Activated CD4-positive, CD25-positive, alpha-beta regulatory T cell treated with anti-CD3 and anti-CD28 coated beads, Interleukin-2, amount 50 U/mL, for 24 hours (primary cell): Measurements from ENCODE around the gene SHH.

Experiments used
- ATAC-seq, 2 donors: fragments of 150-1000 bp; cut with Tn5 transposase; one replicate each; pipeline ENCODE4 v1.10.0; 2021; ENCODE audit warnings: mild to moderate bottlenecking in 1 of 2, moderate library complexity in 1 of 2

SHH gene

GRCh38 chr7:155790666-155791065 is 21.6 kb downstream of the SHH start:
- no peak for ATAC-seq

DNA sequence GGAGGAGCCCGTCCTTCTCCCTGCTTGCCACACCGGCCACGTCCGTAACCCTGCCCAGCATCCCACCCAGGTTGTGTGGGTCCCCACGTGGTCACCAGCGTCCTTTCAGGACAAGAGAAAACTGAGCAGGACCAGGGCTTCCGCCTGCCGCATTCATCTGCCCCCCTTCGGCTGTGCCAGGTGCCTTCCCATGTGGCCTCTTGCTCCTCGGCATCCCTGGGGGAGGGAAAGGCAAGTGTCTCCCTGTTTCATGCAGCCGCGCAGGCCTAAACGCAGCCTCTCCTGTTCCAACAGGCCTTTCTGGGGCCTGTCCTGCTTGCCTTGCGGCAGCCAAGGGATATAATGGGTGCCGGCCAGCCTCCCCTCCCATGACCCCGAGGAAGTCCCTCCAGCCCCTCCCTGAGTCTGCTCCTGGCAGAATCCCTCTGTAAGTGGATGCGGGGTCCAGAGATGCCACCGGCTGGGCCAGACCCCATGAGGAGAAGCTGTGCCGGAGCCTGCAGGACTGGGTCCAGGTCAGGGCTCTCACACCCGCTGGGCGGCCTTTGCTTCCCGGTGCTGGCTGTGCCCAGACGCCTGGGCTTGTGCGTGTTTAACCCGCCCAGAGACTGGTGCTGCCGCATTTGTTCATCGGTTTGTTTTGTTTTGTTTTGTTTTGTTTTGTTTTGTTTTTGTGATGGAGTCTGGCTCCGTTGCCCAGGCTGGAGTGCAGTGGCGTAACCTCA is 23.1 kb downstream of the SHH start:
- no peak for ATAC-seq

GRCh38 chr7:155788616-155789000 is 23.7 kb downstream of the SHH start:
- ATAC-seq = no peak

GRCh38 chr7:155787171-155787851 is 25.0 kb downstream of the SHH start:
- ATAC-seq = no peak

DNA sequence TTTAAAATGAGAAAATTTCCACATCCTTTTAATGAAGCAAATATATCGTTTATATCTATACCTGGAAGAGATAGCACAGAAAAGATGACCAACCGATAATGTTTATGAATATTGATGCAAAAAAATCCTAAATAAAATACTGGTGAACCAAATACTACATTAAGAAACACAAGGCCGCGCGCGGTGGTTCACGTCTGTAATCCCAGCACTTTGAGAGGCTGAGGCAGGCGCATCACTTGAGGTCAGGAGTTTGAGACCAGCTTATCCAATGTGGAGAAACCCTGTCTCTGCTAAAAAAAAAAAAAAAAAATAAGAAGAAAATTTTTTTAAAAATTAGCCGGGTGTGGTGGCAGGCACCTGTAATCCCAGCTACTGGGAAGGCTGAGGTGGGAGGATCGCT is 25.8 kb downstream of the SHH start:
- ATAC-seq = no peak

DNA sequence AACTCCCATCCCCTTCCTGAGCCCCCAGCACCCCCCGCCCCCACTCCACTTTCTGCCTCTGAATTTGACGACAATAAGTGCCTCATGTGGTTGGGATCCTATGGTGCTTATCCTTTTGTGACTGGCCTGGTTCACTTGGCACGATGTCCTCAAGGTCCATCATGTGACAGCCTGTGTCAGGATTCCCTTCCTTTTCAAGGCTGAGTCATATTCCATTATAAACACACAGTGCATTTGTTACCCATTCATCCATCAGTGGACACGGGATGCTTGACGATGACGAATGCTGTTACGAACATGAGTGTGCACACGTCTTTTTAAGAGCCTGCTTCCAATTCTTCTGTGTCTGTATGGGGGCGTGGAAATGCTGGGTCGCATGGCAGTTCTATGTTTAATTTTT is 26.7 kb downstream of the SHH start:
- ATAC-seq = no peak

- no peak for ATAC-seq
Observed at GRCh38 chr7:155782466-155782865, 29.8 kb downstream of the SHH start.

DNA sequence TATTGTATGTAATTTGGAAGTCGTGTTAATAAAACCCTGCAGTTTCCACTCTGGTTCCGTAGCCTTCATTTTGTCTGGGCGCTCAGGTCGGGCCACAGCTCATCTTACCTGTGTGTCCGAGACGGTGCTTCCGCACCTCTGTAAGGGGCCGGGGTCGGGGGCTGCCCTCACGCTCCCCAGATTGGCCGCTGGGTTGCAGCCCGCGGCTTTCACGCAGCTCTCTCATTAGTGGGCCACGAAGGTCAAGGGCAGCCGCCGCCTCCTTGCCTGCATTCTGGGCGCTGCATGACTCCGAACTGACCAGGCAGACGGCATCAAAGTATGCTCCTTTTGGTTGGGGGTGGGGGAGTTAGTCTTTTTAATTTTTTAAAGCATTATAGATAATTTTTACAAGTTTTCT is 30.8 kb downstream of the SHH start:
- no peak for ATAC-seq

- ATAC-seq = no peak
Observed at GRCh38 chr7:155780884-155781283, 31.4 kb downstream of the SHH start.

DNA sequence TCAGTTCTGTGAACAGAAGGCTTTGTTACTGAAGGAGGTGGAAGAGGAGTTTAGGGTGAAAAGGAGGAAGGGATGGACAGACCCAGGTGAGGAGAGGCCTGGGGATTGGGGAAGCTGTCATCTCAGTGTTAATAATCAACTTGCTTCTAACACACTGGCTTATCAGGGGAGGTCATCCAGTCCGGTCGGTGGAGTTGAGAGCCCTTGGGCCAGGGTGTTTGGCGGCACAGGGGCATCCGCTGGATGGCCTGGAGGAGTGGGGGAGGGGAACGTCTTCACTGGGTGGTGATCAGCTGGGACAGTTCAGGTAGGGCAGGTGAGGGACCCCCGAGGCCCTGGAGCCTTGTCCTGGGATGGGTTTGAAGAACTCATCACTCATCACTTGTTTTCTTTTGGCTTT is 33.9 kb downstream of the SHH start:
- no peak for ATAC-seq

GRCh38 chr7:155776606-155777005 is 35.7 kb downstream of the SHH start:
- ATAC-seq = no peak

GRCh38 chr7:155775691-155776090 is 36.6 kb downstream of the SHH start:
- no peak for ATAC-seq

GRCh38 chr7:155774947-155775346 is 37.3 kb downstream of the SHH start:
- no peak for ATAC-seq

GRCh38 chr7:155773531-155773930 is 38.7 kb downstream of the SHH start:
- no peak for ATAC-seq

DNA sequence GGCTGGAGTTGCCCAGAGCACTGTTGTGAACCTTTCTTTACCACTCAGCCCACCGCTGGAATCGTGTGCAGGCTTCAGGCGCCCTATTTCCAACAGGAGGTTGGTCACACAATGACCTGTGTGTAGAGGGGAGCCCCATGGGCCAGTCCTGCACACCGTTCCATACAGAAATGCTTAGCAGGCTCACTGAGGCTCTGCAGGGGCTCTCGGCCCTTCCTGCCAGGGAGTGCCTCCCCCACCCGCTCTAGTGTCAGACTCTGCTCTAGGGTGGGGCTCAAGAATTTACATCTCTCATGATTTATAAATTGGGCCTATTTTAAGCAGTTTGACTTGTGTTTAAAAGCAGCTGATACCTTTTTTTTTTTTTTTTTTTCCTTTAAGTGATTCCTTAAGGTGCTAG is 42.0 kb downstream of the SHH start:
- no peak for ATAC-seq

DNA sequence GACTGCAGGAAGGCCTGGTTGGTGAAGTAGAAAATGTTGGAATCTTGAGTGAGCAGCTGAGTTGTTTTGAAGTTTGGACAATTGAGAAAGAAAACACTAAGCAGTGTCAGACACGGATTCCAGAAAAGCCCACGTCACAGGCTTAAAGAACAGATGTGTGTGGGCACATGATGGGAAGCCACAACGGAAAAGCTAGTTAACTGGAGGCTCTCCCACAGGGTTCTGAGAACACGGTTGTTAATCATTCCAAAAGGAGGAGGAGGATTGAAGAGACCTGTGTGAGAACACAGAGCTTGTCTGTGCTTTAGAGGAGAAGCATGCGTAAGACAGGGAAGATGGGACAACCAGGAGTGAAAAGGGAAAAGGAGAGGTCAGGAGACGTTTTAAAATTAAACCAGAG is 42.6 kb downstream of the SHH start:
- no peak for ATAC-seq

DNA sequence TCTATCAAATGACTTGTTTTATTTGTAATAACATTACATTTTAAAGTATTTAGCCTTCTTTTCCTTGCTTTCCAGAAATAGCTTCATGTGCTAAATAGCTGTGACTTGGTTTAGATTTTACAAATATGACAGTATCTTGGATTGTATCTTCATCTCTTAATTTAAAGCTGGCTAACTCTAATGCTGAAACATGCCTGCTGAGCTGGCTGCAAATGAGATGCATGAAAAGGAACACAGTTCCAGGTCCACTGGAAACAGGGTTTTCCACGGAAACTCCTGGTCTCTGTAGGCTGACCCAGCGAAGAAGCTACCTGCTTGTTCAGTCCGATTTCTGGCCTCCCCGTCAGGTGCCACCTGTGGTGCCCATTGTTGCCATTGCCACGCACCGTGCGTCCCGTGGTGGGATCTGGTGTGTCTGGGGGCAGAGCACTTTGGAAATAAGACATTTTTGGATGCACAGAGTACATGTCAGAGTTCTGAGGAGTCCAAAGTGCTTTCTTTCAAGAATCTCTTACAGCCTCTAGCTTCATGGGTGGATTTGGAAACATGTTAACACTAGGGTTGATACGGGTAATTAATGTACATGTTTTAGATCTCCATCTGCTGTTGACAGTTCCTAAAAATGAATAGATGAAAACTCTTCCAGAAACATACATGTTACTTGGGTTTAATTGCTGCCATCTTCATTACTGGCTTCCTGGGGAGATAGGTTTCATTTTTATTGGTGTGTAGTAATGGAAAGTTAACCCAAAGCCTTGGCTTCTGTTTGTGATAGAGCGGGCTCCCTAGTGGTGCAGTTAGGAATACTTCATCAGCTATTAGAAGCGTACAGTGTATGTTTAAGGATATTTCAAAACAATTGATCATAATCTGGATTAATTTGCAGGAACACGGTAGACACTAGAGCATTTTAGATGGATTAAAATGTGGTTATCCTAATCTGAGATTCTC is 45.0 kb downstream of the SHH start:
- ATAC-seq = no peak

DNA sequence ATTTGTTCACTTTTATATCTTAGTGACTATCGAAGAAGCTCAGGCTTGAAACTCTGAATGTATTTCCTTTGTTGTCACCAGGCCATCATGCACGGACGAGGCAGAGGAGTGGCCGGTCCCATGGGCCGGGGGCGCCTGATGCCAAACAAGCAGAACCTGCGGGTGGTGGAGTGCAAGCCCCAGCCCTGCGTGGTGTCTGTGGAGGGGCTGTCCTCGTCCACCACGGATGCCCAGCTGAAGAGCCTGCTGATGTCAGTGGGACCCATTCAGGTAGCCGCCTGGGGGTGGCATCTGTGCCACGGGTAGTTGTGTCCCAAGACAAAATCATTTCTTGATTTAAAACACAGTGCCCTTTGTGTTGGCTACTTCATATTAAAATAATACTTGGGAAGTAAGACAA is 45.9 kb downstream of the SHH start:
- ATAC-seq = no peak

GRCh38 chr7:155765458-155765857 is 46.8 kb downstream of the SHH start:
- no peak for ATAC-seq

- ATAC-seq = peak; percentile 51 to 60
Observed at GRCh38 chr7:155764438-155764793, 47.8 kb downstream of the SHH start.

- ATAC-seq = peak; percentile 79 to 81
Observed at GRCh38 chr7:155763691-155764437, 48.4 kb downstream of the SHH start.

- no peak for ATAC-seq
Observed at GRCh38 chr7:155763122-155763521, 49.1 kb downstream of the SHH start.

GRCh38 chr7:155762655-155763054 is 49.6 kb downstream of the SHH start:
- no peak for ATAC-seq
